IMR-90 (cell line): ENCODE data around the gene TRIM66.

Experiments used
- POLR2A ChIP-seq: IDR thresholded peaks from 2 replicates; pipeline ENCODE4 v1.6.1; 2012; ENCODE audit warnings: mild to moderate bottlenecking, low read depth, low read length
- TF ChIP-seq, protein P1 (sequence below): conservative IDR thresholded peaks from 2 replicates; pipeline ENCODE4 v1.5.1; 2012; ENCODE audit warnings: mild to moderate bottlenecking, low read depth, low read length, improper control_type of control experiment

DNA sequence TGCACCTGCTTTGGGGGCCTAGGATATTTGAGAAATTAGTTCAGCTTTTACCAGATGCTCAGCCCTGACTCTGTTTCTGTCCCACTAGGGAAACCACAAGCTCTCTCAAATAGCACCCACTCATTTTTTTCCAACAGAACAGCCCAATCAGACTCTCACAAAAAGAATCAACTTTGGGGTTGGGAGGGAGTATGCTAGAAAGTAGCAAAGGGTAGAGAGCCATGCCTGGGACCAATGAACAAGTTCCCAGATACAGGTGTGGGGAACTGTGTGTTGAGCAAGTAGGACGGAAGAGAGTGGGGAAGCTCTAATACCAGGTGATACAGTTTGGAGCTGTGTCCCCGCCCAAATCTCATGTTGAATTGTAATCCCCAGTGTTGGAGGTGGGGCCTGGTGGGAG lies 41.1 kb downstream of the TRIM66 start:
- TF ChIP-seq, protein P1, sequence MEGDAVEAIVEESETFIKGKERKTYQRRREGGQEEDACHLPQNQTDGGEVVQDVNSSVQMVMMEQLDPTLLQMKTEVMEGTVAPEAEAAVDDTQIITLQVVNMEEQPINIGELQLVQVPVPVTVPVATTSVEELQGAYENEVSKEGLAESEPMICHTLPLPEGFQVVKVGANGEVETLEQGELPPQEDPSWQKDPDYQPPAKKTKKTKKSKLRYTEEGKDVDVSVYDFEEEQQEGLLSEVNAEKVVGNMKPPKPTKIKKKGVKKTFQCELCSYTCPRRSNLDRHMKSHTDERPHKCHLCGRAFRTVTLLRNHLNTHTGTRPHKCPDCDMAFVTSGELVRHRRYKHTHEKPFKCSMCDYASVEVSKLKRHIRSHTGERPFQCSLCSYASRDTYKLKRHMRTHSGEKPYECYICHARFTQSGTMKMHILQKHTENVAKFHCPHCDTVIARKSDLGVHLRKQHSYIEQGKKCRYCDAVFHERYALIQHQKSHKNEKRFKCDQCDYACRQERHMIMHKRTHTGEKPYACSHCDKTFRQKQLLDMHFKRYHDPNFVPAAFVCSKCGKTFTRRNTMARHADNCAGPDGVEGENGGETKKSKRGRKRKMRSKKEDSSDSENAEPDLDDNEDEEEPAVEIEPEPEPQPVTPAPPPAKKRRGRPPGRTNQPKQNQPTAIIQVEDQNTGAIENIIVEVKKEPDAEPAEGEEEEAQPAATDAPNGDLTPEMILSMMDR: no peak
- no peak for TF ChIP-seq POLR2A
